Activated T-cell treated with anti-CD3 and anti-CD28 coated beads, Interleukin-2, amount 50 U/mL, for 4 hours (primary cell): ENCODE results near the gene CASD1. TPM values are rescaled to one million over a fixed set of nuclear protein-coding genes. Genes with fewer than 3 reads are reported as not detected.

Experiments
- ATAC-seq, 2 donors: fragments of 200-7000 bp; cut with Tn5 transposase; one replicate each; pipeline ENCODE4 v1.10.0; 2021
- DNase-seq: peaks from one replicate; pipeline ENCODE4 v3.0.0-alpha.2; 2020
- H3K27me3 Mint-ChIP-seq: one replicate; pipeline ENCODE4 v1.8.0; 2021; ENCODE audit warnings: low read depth, mixed read lengths
- H3K36me3 Mint-ChIP-seq: one replicate; pipeline ENCODE4 v1.8.0; 2022; ENCODE audit warnings: mixed read lengths; ENCODE audit not compliant: insufficient read depth
- H3K4me1 Mint-ChIP-seq: one replicate; pipeline ENCODE4 v1.8.0; 2021; ENCODE audit warnings: low read depth, mixed read lengths
- H3K4me3 Mint-ChIP-seq: one replicate; pipeline ENCODE4 v1.8.0; 2021; ENCODE audit warnings: mild to moderate bottlenecking, moderate library complexity, mixed read lengths
- H3K9me3 Mint-ChIP-seq: one replicate; pipeline ENCODE4 v1.8.0; 2021; ENCODE audit warnings: mixed read lengths
- total RNA-seq, 3 donors: library from RNA; stranded (reverse); gene quantifications; one replicate each; pipeline ENCODE4 v1.2.1, GENCODE V29; 2021

CASD1 gene
- 10 to 100 TPM; 15.0 to 16.6 (median 15.0) TPM for total RNA-seq

DNA sequence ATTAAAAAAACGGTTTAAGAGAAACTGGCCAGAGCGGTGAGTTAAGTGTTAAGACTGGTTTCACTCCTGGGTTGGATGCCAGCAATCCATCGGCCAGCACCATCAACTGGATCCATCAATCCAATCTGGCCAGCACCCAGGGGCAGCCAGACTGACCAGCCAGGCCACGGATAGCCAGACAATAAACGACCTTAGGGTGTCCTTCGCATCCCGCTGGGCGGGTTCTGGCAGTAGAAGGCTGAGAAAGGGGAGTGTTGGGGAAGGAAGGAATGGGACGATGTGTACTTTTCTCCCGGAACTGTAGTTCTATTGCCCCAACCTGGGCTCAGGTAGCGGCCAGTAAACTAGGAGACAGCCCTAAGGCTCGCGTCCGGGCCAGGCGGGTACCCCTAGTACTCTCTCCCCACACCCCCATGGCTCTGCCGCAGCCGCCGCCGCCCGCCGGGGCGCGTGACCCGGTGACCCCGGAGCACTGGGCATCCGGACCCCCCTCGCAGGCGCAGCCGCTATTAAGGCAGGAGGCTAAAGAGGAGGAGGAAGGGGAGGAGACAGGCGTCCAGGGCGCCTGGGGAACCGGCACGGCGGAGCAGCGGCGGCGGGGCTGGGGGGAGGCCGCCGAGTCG lies at the start of gene CASD1:
TSS of gene CASD1 (plus strand) at position 546 of the 623 bp plus-strand sequence. CDS start 276 bp downstream, outside the sequence.
- peak; percentile 75 to 76 for ATAC-seq

DNA sequence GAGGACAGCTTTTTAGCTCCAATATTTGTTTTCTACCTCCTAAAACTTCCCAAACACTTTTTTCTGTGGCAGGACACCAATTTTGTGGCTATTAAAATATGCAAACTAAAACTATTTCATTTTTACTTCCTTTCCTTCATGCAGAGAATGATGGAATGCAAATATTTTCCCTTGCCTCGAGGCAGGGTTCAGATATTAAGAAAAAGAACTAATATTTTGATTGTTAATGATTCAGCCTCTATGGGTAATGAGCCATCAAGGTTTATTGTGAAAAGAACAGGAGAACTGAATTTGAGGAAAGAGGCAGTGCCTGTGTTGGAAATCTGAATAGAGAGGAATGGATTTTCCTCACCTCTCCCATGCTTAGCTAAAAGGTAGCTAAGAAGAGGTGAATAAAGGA lies 43.1 kb upstream of the CASD1 start:
- no peak for DNase-seq
- H3K4me1 Mint-ChIP-seq: no peaks in the 10 kb centered on the region
- H3K27me3 Mint-ChIP-seq: no peaks in the 10 kb centered on the region
- H3K9me3 Mint-ChIP-seq: peaks cover 8% of the 10 kb centered on the region
- no peak for ATAC-seq
- H3K36me3 Mint-ChIP-seq: no peaks in the 10 kb centered on the region
- H3K4me3 Mint-ChIP-seq: no peak overlapping the region

More for the DNA sequence above, at the start of gene CASD1:
- Mint-ChIP-seq H3K4me1 (peaks cover 44% of the 10 kb centered on the region), H3K36me3 (peaks cover 5% of the 10 kb centered on the region), H3K27me3 (no peaks in the 10 kb centered on the region), H3K4me3 (peak within 1 kb of the TSS; percentile 90), H3K9me3 (no peaks in the 10 kb centered on the region)
- peak; percentile 49 for DNase-seq

DNA sequence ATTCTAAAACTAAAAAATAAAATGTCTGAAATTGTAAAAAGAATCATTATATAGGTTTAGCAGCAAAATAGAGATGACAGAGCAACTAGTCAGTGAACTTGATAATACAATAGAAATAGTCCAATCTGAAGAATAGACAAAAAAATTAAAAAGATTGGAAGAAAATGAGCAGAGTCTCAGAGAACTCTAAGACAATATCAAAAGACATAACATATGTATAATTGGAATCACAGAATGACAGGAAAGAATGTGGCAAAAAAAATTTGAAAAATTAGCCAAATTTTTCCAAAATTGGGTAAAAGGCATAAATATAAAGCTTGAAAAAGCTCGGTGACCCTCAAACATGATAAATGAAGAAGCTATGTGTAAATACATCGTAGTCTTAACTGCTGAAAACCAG lies 38.0 kb upstream of the CASD1 start:
- peaks cover 5% of the 10 kb centered on the region for H3K9me3 Mint-ChIP-seq
- DNase-seq (no peak), ATAC-seq (no peak)
- no peaks in the 10 kb centered on the region for H3K4me1 Mint-ChIP-seq
- no peaks in the 10 kb centered on the region for H3K36me3 Mint-ChIP-seq
- no peak overlapping the region for H3K4me3 Mint-ChIP-seq
- no peaks in the 10 kb centered on the region for H3K27me3 Mint-ChIP-seq

DNA sequence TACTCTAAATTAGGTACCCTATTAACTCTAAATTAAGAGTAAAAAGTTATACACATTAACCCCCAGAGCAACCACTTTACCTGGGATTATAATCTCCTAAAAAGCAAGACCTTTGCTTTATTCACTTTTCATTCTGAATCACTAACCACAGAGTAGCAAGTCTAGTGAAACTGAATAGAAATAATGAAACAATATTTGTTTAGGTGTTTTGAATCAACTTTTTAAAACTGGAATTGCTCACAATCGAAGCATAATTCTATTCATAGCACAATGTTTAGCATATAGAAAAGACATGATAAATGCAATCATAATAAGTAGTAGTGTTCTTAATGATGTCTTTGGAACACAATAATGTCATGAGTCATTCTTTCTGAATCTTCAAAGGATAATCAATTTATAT lies 37.0 kb upstream of the CASD1 start:
- DNase-seq (no peak), ATAC-seq (no peak)
- Mint-ChIP-seq H3K36me3 (no peaks in the 10 kb centered on the region), H3K4me3 (no peak overlapping the region), H3K9me3 (peaks cover 5% of the 10 kb centered on the region), H3K4me1 (no peaks in the 10 kb centered on the region), H3K27me3 (no peaks in the 10 kb centered on the region)

DNA sequence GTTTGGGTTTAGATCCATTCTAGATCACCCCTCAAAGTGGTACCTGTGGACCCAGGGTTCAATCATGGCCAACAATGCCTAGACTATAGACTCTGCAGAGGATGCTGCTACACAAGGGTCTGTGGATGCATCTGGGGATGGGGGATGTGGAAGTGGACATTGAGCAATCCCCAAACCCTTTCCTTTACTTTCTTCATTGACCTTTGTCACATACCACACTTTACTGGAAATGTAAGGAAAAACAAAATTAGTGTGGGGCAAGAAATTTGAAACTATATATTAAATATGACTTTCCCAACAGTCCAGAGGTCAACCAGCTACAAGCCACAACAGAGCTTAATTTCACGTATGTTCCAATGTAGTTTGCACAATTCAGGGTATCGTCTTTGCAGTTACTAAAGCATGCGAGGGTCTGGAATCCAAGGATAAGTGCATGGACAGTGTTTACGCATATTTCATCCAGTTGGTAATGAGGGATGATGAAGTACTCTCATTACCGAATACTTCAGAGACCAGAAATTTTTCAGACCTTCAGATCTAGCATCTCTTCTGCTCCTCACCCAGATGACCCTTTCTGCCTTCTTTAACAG lies 33.3 kb upstream of the CASD1 start:
- Mint-ChIP-seq H3K27me3 (peaks cover 11% of the 10 kb centered on the region), H3K36me3 (no peaks in the 10 kb centered on the region), H3K4me1 (no peaks in the 10 kb centered on the region), H3K4me3 (no peak overlapping the region), H3K9me3 (no peaks in the 10 kb centered on the region)
- ATAC-seq (no peak), DNase-seq (no peak)

DNA sequence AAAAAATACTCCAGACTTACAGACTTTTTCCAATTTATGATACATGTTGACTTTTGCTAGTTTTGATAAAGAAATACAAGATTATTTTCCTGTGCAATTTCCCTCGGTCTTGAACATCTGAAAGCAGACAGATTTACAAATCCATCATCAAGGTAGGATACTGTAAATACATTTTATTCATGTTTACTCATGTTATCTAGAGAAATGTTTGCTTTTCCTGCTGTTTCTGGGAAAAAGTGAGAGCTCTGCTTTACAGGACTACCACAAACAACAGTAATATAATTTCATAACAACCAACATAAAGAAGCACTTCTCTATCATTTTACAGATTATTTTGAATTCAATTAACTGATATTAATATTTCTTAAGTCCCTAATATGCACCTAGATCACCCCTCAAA lies 31.7 kb upstream of the CASD1 start:
- no peak overlapping the region for H3K4me3 Mint-ChIP-seq
- H3K27me3 Mint-ChIP-seq: peaks cover 11% of the 10 kb centered on the region

DNA sequence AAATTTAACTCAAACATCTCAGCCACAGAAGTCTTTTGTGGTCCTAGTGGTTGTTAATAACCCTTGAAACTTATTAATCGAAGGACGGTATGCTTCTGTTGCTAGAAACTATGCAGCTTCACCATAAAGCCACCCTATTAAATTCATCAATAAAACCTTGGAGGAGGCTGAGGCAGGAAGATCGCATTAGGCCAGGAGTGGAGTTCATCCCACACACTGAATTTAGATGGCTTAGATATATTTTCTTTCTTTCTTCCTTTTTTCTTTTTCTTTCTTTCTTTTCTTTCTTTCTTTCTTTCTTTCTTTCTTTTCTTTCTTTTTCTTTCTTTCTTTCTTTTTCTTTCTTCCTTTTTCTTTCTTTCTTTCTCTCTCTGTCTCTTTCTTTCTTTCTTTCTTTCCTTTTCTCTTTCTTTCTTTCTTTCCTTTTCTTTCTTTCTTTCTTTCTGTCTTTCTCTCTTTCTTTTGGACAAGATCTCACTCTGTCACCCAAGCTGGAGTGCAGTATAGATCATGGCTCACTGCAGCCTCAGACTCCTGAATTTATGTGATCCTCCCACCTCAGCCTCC lies 30.9 kb upstream of the CASD1 start:
- H3K4me3 Mint-ChIP-seq: no peak overlapping the region
- DNase-seq (no peak), ATAC-seq (no peak)
- H3K4me1 Mint-ChIP-seq: no peaks in the 10 kb centered on the region
- no peaks in the 10 kb centered on the region for H3K9me3 Mint-ChIP-seq
- no peaks in the 10 kb centered on the region for H3K36me3 Mint-ChIP-seq
- H3K27me3 Mint-ChIP-seq: peaks cover 16% of the 10 kb centered on the region

More for the DNA sequence above, 31.7 kb upstream of the CASD1 start:
- ATAC-seq: no peak
- Mint-ChIP-seq H3K4me1 (no peaks in the 10 kb centered on the region), H3K36me3 (no peaks in the 10 kb centered on the region), H3K9me3 (no peaks in the 10 kb centered on the region)
- no peak for DNase-seq

DNA sequence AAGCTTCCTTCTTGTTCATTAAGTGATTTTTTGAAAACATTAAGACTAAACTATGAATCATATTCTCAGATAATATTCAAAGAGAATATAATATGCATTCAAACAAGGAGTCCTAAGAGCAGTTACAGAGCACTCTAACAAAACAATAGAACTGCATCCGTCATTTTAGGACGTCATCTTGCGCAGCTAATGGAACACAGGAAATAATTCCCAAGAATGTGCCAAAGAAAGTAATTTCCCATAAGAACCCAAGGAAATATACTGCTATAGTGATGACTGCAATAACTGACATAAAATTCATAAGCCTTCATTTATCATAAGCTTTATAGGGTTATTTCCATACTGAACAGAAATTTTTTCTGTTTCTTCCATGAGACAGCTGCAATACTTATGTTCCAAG lies 28.3 kb upstream of the CASD1 start:
- DNase-seq (no peak), ATAC-seq (no peak)
- no peaks in the 10 kb centered on the region for H3K4me1 Mint-ChIP-seq
- no peaks in the 10 kb centered on the region for H3K36me3 Mint-ChIP-seq
- peaks cover 17% of the 10 kb centered on the region for H3K27me3 Mint-ChIP-seq
- no peak overlapping the region for H3K4me3 Mint-ChIP-seq
- H3K9me3 Mint-ChIP-seq: no peaks in the 10 kb centered on the region

DNA sequence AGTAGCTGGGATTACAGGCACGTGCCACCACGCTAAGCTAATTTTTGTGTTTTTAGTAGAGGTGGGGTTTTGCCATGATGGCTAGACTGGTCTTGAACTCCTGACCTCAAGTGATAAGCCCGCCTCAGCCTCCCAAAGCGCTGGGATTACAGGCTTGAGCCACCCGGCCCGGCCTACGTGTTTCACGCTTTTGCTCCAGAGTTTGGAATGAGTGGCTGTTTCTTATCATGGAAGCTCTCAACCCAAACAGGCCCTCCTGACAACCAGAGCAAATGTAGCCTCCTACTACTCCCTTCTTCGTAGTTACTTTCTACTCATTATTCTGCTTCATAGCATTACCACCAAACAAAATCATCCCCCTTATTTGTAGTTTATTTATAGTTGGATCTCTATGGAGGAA lies 26.8 kb upstream of the CASD1 start:
- H3K4me3 Mint-ChIP-seq: no peak overlapping the region
- H3K27me3 Mint-ChIP-seq: peaks cover 23% of the 10 kb centered on the region
- no peaks in the 10 kb centered on the region for H3K4me1 Mint-ChIP-seq
- no peak for ATAC-seq
- H3K9me3 Mint-ChIP-seq: no peaks in the 10 kb centered on the region
- DNase-seq: no peak
- no peaks in the 10 kb centered on the region for H3K36me3 Mint-ChIP-seq

DNA sequence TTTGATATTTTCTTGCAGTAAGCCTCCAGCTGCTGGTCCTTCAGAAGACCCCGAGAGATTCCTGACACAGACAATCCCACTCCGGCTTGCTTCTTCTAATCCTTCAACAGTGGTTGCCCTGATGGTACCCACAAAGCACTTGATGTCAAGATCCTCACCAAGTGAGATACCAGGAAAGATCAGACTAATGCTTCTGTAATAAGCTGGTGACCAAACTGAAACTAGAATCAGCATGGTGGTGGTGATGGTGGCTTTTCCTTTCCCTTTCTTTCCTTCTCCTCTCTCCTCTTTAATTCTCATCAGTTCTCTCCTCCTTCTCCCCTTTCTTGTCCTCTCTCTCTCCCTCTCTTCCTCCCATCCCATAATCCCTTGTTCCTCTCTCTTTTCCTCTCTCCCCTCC lies 25.8 kb upstream of the CASD1 start:
- ATAC-seq (no peak), DNase-seq (no peak)
- no peaks in the 10 kb centered on the region for H3K9me3 Mint-ChIP-seq
- H3K4me1 Mint-ChIP-seq: no peaks in the 10 kb centered on the region
- H3K4me3 Mint-ChIP-seq: no peak overlapping the region
- H3K27me3 Mint-ChIP-seq: peaks cover 30% of the 10 kb centered on the region
- H3K36me3 Mint-ChIP-seq: no peaks in the 10 kb centered on the region

DNA sequence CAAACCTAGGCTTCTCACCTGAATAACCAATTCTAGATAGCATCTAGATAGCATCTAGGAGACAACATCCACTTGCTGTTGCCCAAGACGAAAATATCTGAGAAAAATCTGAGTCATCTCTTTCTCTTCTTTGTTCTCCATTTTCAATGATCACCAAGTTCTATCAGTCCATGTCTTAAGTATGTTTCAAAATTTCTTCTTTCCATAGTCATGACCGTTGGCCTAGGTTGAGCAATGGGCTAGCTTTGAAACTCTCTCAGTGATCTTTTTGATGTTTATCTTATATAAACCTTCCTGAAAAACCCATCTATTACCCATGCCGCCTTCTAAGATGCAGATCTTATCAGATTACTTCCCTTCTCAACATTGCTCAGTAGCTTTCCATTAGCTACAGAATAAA lies 23.4 kb upstream of the CASD1 start:
- DNase-seq (no peak), ATAC-seq (no peak)
- H3K9me3 Mint-ChIP-seq: peaks cover under 1% of the 10 kb centered on the region
- no peaks in the 10 kb centered on the region for H3K4me1 Mint-ChIP-seq
- peaks cover 30% of the 10 kb centered on the region for H3K27me3 Mint-ChIP-seq
- H3K4me3 Mint-ChIP-seq: no peak overlapping the region
- H3K36me3 Mint-ChIP-seq: no peaks in the 10 kb centered on the region

DNA sequence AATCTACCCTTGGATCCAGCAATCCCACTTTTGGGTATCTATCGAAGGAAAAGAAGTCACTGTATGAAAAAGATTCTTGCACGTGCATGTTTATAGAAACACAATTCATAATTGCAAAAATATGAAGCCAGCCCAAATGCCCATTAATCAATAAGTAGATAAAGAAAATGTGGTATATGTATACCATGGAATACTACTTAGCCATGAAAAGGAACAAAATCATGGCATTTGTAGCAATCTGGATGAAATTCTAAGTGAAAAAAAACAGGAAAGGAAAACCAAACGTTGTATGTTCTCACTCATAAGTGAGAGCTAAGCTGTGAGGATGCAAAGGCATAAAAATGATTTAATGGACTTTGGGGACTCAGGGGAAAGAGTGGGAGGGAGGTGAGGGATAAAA lies 18.2 kb upstream of the CASD1 start:
- Mint-ChIP-seq H3K4me3 (no peak overlapping the region), H3K36me3 (no peaks in the 10 kb centered on the region), H3K4me1 (no peaks in the 10 kb centered on the region), H3K9me3 (peaks cover 3% of the 10 kb centered on the region), H3K27me3 (peaks cover 36% of the 10 kb centered on the region)
- ATAC-seq: no peak
- no peak for DNase-seq

DNA sequence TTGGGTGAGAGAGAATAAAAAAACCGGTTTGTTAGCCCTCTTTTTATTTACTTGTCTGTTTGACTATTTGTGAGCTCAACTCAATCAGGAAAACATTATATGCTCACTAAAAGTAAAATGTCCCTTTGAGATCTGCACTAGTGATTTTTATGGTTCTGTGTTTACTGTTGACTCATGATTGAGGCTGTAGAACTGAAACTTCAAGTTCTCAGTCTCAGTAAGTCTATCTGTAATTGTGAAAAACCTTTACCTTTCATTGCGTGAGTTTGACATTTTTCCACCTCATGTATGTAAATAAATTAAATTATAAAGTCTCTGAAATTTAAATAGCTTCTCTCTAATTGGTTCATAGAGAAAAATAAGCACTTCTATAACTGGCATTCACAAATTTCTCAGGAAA lies 17.0 kb upstream of the CASD1 start:
- H3K4me1 Mint-ChIP-seq: no peaks in the 10 kb centered on the region
- H3K4me3 Mint-ChIP-seq: no peak overlapping the region
- ATAC-seq (peak; percentile 50 to 58), DNase-seq (no peak)
- peaks cover 38% of the 10 kb centered on the region for H3K27me3 Mint-ChIP-seq
- peaks cover 3% of the 10 kb centered on the region for H3K9me3 Mint-ChIP-seq
- H3K36me3 Mint-ChIP-seq: no peaks in the 10 kb centered on the region

DNA sequence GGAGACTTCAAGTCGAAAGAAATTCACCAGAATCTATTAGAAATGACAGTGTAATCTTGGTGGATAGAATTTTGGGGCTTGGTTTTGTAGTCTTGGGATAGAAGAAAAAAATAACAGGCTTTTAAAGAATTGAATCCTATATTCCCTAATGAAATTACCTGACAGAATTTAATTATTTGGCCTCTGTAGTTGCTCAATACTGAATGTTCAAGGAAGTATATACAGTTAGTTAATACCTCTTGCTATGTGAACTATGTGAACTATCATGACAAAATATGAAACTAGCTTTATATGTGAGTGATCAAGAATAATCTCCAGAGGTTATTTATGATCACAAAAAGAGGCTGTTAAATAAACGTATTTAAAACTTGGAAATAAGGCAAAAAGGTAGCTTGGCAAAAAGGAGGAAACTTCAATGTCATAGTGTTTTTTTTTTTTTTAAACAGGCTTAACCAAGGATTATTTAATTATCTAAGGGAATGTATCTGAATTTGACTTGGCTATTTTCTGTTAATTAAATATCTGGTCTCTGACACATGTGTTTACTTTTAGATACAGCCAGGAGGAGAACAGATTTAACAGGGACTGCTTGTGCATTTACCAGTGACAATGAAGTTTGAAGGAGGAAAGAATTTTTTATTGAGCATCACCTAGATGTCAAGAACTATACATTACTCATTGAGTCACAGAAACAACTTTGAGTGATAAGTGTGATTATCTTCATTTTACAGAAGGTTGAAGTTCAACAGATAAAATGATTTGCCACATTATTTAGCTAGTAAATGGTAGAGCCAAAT lies 11.5 kb upstream of the CASD1 start:
- Mint-ChIP-seq H3K36me3 (no peaks in the 10 kb centered on the region), H3K4me3 (no peak overlapping the region), H3K27me3 (peaks cover 25% of the 10 kb centered on the region), H3K4me1 (no peaks in the 10 kb centered on the region), H3K9me3 (no peaks in the 10 kb centered on the region)
- ATAC-seq: no peak
- no peak for DNase-seq
